Endometrial microvascular endothelial cells (primary cell): Measurements from ENCODE around the gene C19orf53. TPM values are rescaled to one million over a fixed set of nuclear protein-coding genes. Genes with fewer than 3 reads are reported as not detected.
"Not testable (repeated sequence)": the region's sequence is repeated elsewhere in the genome, so short reads cannot be mapped to it uniquely, and the experiment has no call there.

Source experiments
- in situ Hi-C: cut with HindIII; loops from 2 replicates; pipeline ENCODE4 v1.10.0; 2017; ENCODE audit warnings: low sequenced_read_pairs, low pct_unique_long_range_greater_than_20kb; ENCODE audit errors: inconsistent ontology term
- total RNA-seq: library from RNA; depleted of rRNA; stranded (reverse); fragments of >200 nt; gene quantifications from one replicate; pipeline ENCODE4 v1.2.3, GENCODE V29; 2015; ENCODE audit errors: inconsistent ontology term

C19orf53 gene
- total RNA-seq, 1 donor from 2014 or later = 121 TPM

- in situ Hi-C loops = no loop called here
These were observed 15.5 kb upstream of the C19orf53 start for GRCh38 chr19:13758795-13759194.

- in situ Hi-C loops = no loop called here
These were observed 12.8 kb upstream of the C19orf53 start for GRCh38 chr19:13761423-13761822.

GRCh38 chr19:13762635-13763235 lies 11.5 kb upstream of the C19orf53 start:
- in situ Hi-C loops = no loop called here

DNA sequence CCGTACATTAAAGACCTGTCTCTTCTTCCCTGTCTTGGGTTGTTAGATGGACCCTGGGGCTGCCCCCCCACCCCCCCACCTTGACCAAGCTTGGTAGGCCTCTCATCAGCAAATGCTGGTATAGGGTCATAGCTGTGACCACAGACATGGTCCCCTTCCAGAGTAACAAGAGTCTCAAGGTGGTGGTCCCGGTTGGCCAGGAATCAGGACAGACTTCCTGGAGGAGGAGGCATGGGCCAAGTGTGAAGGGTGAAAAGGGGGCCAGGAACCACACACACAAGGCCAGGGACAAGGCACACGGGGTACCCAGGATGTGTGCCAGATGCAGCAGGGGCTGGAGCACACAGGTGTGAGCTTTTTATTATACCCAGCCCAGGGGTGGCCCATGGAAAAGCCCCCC lies 11.0 kb upstream of the C19orf53 start:
- in situ Hi-C loops = no loop called here

GRCh38 chr19:13764101-13764807 lies 10.0 kb upstream of the C19orf53 start, which contains the start of gene MRI1:
Gene MRI1, plus strand, starts transcription at chr19:13764522. Its CDS starts 67 bp downstream, at chr19:13764589.
- in situ Hi-C loops = no loop called here

DNA sequence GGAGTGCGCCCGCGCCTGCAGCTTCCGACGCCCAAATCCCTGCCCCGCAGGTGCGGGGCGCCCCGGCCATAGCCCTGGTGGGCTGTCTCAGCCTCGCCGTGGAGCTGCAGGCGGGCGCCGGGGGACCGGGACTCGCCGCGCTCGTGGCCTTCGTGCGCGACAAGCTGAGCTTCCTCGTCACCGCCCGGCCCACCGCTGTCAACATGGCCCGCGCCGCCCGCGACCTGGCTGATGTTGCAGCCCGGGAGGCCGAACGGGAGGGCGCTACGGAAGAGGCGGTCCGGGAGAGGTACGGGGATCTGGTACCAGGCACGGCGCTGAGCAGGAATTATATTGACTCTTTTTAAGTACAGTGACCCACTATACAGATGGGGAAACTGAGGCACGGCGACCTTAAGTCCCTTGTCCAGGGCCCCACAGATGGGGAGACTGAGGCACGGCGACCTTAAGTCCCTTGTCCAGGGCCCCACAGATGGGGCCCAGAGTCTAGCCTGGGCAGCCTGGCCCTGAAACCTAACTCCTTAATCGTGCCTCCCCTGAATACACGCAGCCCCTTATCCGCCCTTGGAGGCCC lies 9.3 kb upstream of the C19orf53 start:
- in situ Hi-C loops = no loop called here

DNA sequence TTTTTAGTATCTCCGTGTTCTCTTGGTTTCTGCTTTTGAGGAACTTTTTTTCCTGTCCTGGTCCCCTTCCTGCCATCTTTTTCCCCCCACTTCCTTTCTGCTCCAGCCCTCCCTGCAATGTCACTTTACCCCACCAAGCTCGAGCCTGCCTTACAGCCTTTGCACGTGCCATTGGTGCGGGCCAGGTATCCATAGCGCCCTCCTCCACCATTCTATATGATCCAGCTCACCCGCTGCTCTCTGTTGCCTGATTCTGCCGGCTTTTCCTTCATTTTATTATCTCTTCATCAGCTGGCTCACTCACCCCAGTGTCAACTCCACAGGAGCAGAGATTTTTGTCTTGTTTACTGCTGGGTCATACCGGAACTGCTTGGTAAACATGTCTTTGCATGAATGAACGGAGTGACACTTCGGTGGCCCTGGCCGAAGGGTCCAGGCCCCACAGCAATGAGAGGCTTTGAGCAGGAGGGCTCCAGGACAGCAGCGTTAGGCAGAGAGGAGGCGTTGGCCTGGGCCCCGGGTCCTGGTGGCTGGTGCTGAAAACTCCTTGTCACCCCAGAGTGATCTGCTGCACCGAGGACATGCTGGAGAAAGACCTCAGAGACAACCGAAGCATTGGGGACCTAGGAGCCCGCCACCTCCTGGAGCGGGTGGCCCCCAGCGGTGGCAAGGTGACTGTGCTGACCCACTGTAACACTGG lies 8.7 kb upstream of the C19orf53 start:
- in situ Hi-C loops = no loop called here

- in situ Hi-C loops = no loop called here
These were observed 8.2 kb upstream of the C19orf53 start for GRCh38 chr19:13766095-13766481.

DNA sequence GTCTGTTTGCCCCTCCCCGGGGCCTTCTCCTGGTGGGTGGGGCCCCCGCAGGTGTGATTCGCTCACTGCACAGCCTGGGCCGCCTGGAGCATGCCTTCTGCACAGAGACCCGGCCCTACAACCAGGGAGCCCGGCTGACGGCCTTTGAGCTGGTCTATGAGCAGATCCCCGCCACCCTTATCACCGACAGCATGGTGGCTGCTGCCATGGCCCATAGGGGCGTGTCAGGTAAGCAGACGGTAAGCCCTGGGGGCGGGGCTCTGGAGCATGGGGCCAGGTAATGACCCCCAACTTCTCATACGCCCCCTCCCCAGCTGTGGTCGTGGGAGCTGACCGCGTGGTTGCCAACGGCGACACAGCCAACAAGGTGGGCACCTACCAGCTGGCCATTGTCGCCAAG lies 5.7 kb upstream of the C19orf53 start:
- in situ Hi-C loops = no loop called here

DNA sequence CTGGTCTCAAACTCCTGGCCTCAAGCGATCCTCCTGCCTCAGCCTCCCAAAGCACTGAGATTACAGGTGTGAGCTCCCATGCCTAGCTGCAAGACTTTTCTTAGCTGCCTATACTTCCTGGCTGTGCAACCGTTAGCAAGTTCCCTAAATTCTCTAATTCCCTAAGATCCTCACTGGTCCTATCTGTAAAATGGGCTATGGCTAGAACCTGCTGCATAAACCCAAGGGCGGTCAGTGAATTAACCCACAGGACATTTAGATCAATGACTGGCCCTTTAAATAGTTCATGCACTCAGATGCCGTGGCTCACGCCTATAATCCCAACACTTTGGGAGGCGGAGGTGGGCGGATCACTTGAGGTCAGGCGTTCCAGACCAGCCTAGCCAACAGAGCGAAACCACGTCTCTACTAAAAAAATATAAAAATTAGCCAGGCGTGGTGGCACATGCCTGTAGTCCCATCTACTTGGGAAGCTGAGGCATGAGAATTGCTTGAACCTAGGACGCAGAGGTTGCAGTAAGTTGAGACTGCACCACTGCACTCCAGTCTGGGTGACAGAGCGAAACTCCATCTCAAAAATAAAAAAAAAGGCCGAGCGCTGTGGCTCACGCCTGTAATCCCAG lies 4.1 kb upstream of the C19orf53 start:
- in situ Hi-C loops = no loop called here

DNA sequence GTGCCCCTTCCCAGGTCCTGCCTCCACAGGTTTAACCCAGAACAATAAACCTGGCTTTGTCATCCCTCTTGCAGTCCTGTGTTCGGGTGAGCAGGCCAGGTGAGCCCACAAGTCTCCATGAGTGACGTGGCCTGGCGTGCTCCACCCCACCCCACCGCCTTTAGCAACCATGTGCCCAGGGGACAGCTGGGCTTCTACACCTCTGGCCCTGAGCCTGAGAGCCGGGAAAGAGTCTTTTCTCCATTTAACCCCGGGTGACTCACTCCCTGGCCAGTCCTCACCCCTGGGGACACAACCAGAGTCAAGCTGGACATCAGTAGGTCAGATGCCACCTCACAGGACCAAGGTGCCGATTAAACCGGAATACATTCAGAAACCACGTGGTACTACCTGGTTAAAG lies 4.1 kb downstream of the C19orf53 start:
- in situ Hi-C loops = no loop called here

DNA sequence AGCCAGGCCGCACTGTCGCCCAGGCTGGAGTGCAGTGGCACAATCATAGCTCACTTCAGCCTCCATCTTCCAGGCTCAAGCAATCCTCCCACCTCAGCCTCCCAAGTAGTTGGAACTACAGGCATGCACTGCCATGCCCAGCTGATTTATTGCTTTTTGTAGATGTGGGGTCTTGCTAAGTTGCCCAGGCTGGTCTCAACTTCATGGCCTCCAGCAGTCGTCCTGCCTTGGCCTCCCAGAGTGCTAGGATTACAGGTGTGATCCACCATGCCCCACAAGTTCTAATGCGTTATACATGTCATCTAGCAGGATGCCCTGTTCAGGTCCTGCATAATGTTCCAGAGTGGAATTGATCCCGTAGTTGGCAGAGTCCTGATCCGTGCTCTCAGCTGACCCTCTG lies 4.6 kb downstream of the C19orf53 start:
- in situ Hi-C loops = no loop called here

- in situ Hi-C loops = not testable (repeated sequence)
These were observed 5.5 kb downstream of the C19orf53 start for GRCh38 chr19:13779794-13780193.

DNA sequence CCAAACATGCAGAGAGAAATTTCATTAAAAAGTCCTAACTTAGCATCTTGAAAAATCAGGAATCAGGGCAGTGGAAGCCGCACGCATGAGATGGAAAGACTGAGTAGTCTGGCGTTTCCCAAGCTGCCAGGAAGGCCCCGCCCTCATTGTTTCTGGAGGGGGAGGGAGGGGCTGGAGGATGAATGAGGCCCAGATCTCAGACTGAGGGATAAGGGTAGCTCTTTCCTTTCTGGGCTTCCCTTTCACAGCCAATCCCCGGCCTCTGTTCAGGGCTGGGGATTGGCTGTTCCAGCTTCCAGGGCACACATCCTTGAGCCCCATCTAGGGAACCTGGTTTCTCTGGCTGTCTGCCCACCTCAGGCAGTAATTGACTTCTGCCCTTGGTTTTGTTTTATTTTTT lies 7.3 kb downstream of the C19orf53 start:
- in situ Hi-C loops = no loop called here

- in situ Hi-C loops = no loop called here
These were observed 8.3 kb downstream of the C19orf53 start for GRCh38 chr19:13782537-13782936.

DNA sequence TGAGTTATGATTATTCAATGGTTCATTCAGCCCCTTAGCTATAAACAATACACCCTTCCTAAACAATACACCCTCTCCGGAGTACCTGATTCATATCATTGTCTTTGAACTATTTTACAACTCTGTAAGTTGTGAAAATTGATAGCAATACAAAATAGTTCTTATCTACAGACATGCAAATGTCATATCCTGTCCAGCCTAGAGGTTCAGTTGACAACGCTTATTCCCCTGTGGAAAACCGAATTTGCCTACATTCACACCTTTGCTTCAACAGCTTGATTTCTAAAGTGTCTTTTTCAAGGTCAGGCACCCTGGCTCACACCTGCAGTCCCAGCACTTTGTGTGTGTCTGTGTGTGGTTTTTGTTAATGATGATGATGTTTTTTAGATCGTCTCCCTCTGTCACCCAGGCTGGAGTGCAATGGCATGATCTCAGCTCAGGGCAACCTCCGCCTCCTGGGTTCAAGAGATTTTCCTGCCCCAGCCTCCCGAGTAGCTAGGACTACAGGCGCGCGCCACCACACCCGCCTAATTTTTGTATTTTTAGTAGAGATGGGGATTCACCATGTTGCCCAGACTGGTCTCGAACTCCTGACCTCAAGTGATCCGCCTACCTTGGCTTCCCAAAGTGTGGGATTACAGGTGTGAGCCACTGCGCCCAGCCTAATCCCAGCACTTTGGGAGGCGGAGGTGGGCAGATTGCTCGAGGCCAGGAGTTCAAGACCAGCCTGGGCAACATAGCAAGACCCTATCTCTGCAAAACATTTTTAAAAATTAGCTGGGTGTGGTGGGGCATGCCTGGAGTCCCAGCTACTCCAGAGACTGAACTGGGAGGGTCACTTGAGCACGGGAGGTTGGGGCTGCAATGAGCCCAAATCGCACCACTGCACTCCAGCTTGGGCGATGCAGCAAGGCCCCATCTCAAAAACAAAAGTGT lies 9.6 kb downstream of the C19orf53 start:
- in situ Hi-C loops = no loop called here

DNA sequence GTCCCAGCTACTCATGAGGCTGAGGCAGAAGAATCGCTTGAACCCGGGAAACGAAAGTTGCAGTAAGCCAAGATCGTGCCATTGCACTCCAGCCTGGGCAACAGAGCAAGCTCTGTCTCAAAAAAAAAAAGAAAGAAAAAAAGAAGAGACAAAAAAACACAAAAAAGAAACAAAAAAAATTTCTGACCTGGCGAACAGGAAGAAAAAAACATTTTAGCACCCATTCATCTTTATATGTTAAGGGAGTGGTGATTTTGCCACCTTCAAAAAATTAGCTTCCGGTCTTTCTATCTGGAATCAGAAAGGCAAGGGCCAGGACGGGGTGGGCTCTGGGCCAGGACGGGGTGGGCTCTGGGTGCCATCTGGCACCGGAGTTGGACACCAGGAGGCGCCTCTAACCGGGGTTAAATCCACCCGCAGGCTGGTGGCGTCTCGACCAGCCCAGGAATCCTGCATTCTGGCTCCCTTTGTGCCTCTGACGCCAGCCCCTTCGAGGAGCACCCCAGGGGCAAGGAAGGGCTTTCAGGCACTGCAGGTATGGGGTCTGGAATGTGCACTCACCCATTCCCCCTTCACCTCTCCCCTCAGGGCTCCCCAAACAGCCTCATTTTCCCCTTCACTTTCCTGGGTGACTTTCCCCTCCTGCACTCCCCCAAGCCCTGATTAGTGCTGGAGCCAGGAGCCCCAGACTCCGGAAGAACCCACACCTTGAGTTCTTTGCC lies 10.6 kb downstream of the C19orf53 start:
- in situ Hi-C loops = no loop called here

DNA sequence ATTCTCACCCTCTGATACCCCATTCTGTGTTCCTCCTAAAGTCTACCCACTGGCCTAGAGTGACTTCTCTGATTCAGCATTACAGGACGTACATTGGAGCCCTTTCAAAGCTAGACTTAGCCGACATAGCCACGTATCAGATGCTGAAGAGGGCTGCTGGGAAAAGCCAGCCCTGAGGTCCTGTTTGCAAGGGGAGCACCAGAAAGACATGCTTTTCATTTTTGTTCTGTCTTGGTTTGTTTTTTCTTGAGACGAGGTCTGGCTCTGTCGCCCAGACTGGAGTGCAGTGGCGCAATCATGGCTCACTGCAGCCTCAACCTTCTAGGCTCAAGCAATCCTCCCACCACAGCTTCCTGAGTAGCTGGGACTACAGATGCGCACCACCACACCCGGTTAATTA lies 14.7 kb downstream of the C19orf53 start:
- in situ Hi-C loops = no loop called here
